DND-41 (cell line): ENCODE results near the gene DNAAF2.

Experiments used
- ATAC-seq: fragments of 200-7000 bp; cut with Tn5 transposase; 3 replicates; pipeline ENCODE4 v1.9.1; 2021; ENCODE audit warnings: low read depth; ENCODE audit not compliant: insufficient read depth
- DNase-seq: peaks from one replicate; pipeline ENCODE4 v3.0.0-alpha.2; 2020
- H2AFZ ChIP-seq: 2 replicates; pipeline ENCODE4 v1.6.0; 2012; ENCODE audit warnings: low read depth, low read length
- H3K27ac ChIP-seq: 2 replicates; pipeline ENCODE4 v1.5.1; 2012; ENCODE audit warnings: low read length, inconsistent platforms
- H3K27me3 ChIP-seq: fragments of 200-600 bp; sonication (generic); 2 replicates; pipeline ENCODE4 v1.6.0; 2012; ENCODE audit warnings: low read length, mild to moderate bottlenecking, inconsistent platforms; ENCODE audit not compliant: insufficient read depth, poor library complexity
- H3K36me3 ChIP-seq: 2 replicates; pipeline ENCODE4 v1.5.1; 2012; ENCODE audit warnings: low read length, inconsistent platforms; ENCODE audit not compliant: insufficient read depth
- H3K4me1 ChIP-seq: 2 replicates; pipeline ENCODE4 v1.5.1; 2012; ENCODE audit warnings: mild to moderate bottlenecking, low read length; ENCODE audit not compliant: insufficient read depth
- H3K4me2 ChIP-seq: 2 replicates; pipeline ENCODE4 v1.6.0; 2012; ENCODE audit warnings: mild to moderate bottlenecking, moderate library complexity, low read length, inconsistent platforms; ENCODE audit not compliant: insufficient read depth
- H3K4me3 ChIP-seq, 2 experiments: fragments of 200-600 bp in 1 of 2; shearing (Covaris generic) in 1 of 2; 2 replicates each; pipeline ENCODE4 v1.5.1; 2012 to 2016; ENCODE audit warnings: inconsistent platforms in 2 of 2, low read length in 2 of 2, mild to moderate bottlenecking in 2 of 2, low read depth in 1 of 2, moderate library complexity in 1 of 2
- H3K79me2 ChIP-seq: 2 replicates; pipeline ENCODE4 v1.6.0; 2012; ENCODE audit warnings: low read length, inconsistent platforms; ENCODE audit not compliant: insufficient read depth
- H3K9ac ChIP-seq: 2 replicates; pipeline ENCODE4 v1.6.0; 2012; ENCODE audit warnings: low read depth, mild to moderate bottlenecking, inconsistent platforms, low read length, moderate library complexity
- H3K9me3 ChIP-seq: 2 replicates; pipeline ENCODE4 v1.5.1; 2012; ENCODE audit warnings: low read length, moderate library complexity, mild to moderate bottlenecking, inconsistent platforms; ENCODE audit not compliant: insufficient read depth, severe bottlenecking
- H4K20me1 ChIP-seq: 2 replicates; pipeline ENCODE4 v1.6.0; 2012; ENCODE audit warnings: low read length; ENCODE audit not compliant: insufficient read depth
- EZH2 ChIP-seq: IDR thresholded peaks from 3 replicates; pipeline ENCODE4 v1.6.1; 2012; ENCODE audit warnings: borderline replicate concordance, low read depth, mild to moderate bottlenecking, moderate library complexity, low read length, inconsistent platforms; ENCODE audit not compliant: severe bottlenecking
- TF ChIP-seq, protein P1 (sequence below): IDR thresholded peaks from 2 replicates; pipeline ENCODE4 v1.5.1; 2012; ENCODE audit warnings: borderline replicate concordance, low read length, moderate library complexity, mild to moderate bottlenecking; ENCODE audit not compliant: poor library complexity, severe bottlenecking; ENCODE audit errors: extremely low read depth

Gene DNAAF2

DNA sequence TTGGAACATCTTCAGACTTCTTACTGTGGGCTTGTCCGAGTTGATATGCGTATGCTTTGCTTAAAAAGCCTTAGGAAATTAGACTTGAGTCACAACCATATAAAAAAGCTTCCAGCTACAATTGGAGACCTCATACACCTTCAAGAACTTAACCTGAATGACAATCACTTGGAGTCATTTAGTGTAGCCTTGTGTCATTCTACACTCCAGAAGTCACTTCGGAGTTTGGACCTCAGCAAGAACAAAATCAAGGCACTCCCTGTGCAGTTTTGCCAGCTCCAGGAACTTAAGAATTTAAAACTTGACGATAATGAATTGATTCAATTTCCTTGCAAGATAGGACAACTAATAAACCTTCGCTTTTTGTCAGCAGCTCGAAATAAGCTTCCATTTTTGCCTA lies 27.5 kb downstream of the DNAAF2 start:
- Histone ChIP-seq H3K4me2 (no peak overlapping the region), H3K36me3 (peaks cover 84% of the 10 kb centered on the region), H4K20me1 (peaks cover 18% of the 10 kb centered on the region), H3K9me3 (no peaks in the 10 kb centered on the region), H2AFZ (no peak overlapping the region), H3K4me3 (no peak overlapping the region), H3K27ac (no peak overlapping the region), H3K79me2 (peaks cover 97% of the 10 kb centered on the region), H3K4me1 (peaks cover 17% of the 10 kb centered on the region), H3K27me3 (no peaks in the 10 kb centered on the region), H3K9ac (no peak overlapping the region)
- ATAC-seq (no peak), DNase-seq (no peak)
- TF ChIP-seq EZH2: no peak
- TF ChIP-seq, protein P1, sequence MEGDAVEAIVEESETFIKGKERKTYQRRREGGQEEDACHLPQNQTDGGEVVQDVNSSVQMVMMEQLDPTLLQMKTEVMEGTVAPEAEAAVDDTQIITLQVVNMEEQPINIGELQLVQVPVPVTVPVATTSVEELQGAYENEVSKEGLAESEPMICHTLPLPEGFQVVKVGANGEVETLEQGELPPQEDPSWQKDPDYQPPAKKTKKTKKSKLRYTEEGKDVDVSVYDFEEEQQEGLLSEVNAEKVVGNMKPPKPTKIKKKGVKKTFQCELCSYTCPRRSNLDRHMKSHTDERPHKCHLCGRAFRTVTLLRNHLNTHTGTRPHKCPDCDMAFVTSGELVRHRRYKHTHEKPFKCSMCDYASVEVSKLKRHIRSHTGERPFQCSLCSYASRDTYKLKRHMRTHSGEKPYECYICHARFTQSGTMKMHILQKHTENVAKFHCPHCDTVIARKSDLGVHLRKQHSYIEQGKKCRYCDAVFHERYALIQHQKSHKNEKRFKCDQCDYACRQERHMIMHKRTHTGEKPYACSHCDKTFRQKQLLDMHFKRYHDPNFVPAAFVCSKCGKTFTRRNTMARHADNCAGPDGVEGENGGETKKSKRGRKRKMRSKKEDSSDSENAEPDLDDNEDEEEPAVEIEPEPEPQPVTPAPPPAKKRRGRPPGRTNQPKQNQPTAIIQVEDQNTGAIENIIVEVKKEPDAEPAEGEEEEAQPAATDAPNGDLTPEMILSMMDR: no peak

DNA sequence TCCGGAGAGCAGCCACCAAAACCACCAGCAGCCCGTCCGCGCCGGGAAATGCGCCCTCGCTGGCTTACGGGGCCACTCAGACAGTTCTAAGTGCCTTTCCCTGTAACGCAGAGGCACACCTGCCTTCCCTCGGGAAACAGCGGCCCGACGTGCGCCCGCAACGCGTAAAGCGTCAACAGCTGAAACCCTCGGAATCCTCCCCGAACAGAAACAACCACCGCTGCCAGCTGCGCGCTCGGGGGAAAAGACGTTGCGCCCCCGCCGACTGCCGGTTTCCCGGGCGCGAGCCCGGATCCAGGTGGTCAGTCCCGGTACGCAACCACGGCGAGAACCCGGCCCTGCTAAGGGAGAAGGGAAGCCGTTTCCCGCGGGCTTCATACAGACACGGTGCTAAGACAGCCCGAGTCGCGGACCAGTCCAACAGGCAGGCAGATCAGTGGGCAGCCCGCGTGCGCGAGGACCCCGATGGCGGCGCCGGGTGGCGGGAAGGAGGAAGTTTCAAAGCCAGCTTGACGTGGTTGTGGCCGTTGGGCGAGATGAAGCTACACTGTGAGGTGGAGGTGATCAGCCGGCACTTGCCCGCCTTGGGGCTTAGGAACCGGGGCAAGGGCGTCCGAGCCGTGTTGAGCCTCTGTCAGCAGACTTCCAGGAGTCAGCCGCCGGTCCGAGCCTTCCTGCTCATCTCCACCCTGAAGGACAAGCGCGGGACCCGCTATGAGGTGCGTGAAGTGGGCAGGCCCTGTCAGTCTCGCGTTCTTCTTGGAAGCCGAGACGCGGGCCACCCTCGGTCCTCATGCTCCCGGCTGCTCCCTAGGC lies 36.4 kb downstream of the DNAAF2 start, which contains the start of gene LRR1:
LRR1 (plus strand) TSS at position 456 of the 816 bp plus-strand sequence; CDS start at position 537, 81 bp downstream.
- Histone ChIP-seq H3K9me3 (no peaks in the 10 kb centered on the region), H2AFZ (peak within 1 kb of the TSS; percentile 78), H3K4me2 (peak within 1 kb of the TSS; percentile 61), H3K36me3 (peaks cover 31% of the 10 kb centered on the region), H3K4me1 (peaks cover 36% of the 10 kb centered on the region), H4K20me1 (peaks cover 13% of the 10 kb centered on the region; the same call in 1 of the 2 replicates), H3K27ac (peak within 1 kb of the TSS; percentile 97), H3K27me3 (no peaks in the 10 kb centered on the region), H3K4me3 (peak within 1 kb of the TSS; percentile 75 to 99), H3K9ac (peak within 1 kb of the TSS; percentile 89), H3K79me2 (peaks cover 63% of the 10 kb centered on the region)
- peak; percentile 74 for ATAC-seq
- DNase-seq: peak; percentile 89
- TF ChIP-seq, protein P1: no peak
- TF ChIP-seq EZH2: no peak

DNA sequence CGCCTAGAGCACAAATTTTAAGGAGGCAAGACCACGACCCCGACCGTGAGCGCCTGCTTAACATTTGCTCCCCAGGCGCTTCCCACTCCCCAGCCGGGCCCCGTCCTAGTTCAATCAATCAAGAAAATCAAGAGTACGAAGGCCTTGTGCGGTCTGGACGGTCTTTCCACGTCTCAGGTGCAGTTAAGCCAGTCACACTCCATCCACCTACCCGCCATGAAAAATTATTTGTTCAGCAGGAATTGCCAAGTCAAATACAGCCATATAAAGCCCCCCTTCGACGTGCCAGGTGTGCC lies 36.9 kb downstream of the DNAAF2 start:
- ATAC-seq: peak; percentile 15; the same call in 2 of the 3 replicates
- no peaks in the 10 kb centered on the region for H3K27me3 ChIP-seq
- H3K4me1 ChIP-seq: peaks cover 36% of the 10 kb centered on the region
- DNase-seq: no peak
- peak overlapping the region; percentile 61 for H3K4me2 ChIP-seq
- peaks cover 13% of the 10 kb centered on the region; the same call in 1 of the 2 replicates for H4K20me1 ChIP-seq
- peak overlapping the region; percentile 75 to 99 for H3K4me3 ChIP-seq
- peaks cover 26% of the 10 kb centered on the region for H3K36me3 ChIP-seq
- TF ChIP-seq, protein P1: no peak
- TF ChIP-seq EZH2: no peak
- H3K9ac ChIP-seq: peak overlapping the region; percentile 89
- peak overlapping the region; percentile 97 for H3K27ac ChIP-seq
- peak overlapping the region; percentile 78 for H2AFZ ChIP-seq
- no peaks in the 10 kb centered on the region for H3K9me3 ChIP-seq
- peaks cover 59% of the 10 kb centered on the region for H3K79me2 ChIP-seq
